GM12873 (cell line): ENCODE data around the gene C2orf81.

Source experiments
- TF ChIP-seq, protein P1 (sequence below): IDR thresholded peaks from 2 replicates; pipeline ENCODE4 v1.5.1; 2012; ENCODE audit warnings: low read depth, mild to moderate bottlenecking, moderate library complexity, low read length, control low read depth; ENCODE audit not compliant: insufficient read depth; ENCODE audit errors: missing control alignments

The C2orf81 gene

DNA sequence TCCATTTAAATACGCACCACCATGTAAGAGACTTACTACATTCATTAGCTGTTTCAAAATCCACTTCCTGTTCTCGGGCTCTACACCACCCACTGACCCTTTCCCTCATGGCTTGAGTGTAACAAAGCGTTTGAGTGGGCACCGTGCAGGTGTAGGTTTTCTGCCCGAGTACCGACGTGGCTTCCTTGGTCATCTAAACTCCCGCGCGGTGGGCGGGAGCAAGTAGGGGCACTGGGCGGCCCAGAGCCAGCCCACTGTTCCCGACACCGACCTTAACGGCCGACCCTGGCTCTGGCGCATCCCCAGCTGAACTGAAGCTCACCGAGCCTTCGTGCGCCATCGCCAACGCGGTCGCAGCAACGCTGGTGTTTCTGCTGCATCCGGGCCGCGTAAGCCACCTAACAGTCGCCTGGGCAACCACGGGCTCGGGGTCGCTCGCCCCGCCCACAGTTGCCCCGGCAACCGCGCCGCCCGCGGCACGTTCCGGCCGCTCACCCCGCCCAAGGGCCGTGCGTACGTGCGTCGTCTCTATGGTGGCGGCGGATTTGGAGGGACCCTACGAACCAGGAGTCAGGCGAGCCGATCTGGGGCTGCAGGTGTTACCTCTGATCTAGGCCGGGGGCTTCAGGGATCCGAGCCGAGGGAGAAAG, at the start of gene C2orf81, which contains the start of gene WDR54:
C2orf81 (minus strand) TSS at position 399 of the 650 bp plus-strand sequence; CDS start at position 340, 59 bp downstream.
WDR54 (plus strand) TSS at position 510 of the 650 bp plus-strand sequence. CDS start 424 bp downstream, outside the sequence.
- TF ChIP-seq, protein P1, sequence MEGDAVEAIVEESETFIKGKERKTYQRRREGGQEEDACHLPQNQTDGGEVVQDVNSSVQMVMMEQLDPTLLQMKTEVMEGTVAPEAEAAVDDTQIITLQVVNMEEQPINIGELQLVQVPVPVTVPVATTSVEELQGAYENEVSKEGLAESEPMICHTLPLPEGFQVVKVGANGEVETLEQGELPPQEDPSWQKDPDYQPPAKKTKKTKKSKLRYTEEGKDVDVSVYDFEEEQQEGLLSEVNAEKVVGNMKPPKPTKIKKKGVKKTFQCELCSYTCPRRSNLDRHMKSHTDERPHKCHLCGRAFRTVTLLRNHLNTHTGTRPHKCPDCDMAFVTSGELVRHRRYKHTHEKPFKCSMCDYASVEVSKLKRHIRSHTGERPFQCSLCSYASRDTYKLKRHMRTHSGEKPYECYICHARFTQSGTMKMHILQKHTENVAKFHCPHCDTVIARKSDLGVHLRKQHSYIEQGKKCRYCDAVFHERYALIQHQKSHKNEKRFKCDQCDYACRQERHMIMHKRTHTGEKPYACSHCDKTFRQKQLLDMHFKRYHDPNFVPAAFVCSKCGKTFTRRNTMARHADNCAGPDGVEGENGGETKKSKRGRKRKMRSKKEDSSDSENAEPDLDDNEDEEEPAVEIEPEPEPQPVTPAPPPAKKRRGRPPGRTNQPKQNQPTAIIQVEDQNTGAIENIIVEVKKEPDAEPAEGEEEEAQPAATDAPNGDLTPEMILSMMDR: no peak

DNA sequence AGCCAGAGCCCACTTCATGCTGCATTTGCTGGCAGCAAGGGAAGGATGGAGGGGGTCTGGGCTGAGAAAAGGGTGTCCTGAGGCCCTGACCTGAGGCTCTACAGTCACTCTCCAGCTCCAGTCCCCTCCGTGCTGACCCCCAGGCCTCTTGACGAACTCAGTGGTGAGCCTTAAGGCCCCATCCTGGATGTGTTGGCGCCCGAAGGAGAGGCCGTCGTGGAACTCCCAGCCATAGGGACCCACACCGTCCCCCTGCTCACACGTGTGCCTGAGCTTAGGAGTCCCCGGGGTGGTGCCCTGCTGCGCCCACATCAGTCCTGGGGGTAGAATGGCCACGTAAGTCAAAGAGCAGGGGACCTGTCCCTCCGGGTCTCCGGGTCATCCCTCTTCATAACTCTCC, 43.0 kb upstream of the C2orf81 start:
- TF ChIP-seq, protein P1: no peak

DNA sequence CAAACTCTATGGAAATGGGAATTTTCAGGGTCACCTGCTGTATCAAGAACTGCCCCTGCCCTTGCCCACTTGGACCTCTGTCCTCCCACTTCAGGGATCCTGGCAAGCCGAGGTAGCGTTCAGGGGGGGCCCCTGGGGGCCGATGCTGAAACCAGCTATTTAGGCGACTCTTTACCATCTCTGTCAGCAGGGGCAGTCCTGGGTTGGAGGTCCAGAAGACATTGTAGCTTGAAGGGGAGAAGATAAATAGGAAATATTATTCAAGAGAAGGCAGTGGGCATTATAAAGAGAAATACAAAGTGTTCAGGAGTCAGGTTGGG, 41.3 kb upstream of the C2orf81 start:
- TF ChIP-seq, protein P1: no peak

DNA sequence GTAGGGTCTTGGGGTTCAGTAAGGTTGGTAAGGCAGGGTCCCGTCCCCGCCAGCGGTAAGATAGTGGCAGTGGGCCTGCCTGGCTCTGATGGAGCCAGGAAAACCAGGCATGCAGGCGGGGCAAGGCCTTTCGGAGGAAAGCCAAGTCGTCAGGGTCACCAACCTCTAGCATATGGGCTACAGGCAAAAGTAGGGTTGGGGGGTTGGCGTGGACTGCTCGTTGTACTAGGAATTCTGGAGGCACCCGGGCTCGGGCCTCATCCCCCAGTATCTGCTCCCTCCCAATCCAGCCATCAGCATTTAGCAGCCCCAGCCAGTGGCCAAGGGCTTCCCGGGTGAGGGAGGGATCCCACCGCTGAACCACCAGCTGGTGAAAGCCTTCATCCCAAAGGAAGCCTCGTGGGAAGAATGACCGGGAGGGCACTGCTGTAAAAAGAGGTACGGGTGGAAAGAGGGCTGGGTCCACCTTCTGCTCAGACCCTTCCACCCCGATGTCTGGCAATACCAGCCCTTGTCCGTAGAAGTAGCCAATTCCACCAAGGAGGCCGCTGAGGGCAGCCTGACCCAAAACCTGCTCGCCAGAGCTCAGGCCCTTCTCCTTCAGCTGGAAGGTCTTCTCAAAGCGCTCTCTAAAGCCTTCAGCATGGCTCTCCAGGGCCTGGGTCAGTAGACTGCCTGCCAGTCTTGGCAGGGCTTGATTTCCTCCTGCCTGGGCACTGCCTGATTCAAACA, 40.8 kb upstream of the C2orf81 start:
- TF ChIP-seq, protein P1: no peak

DNA sequence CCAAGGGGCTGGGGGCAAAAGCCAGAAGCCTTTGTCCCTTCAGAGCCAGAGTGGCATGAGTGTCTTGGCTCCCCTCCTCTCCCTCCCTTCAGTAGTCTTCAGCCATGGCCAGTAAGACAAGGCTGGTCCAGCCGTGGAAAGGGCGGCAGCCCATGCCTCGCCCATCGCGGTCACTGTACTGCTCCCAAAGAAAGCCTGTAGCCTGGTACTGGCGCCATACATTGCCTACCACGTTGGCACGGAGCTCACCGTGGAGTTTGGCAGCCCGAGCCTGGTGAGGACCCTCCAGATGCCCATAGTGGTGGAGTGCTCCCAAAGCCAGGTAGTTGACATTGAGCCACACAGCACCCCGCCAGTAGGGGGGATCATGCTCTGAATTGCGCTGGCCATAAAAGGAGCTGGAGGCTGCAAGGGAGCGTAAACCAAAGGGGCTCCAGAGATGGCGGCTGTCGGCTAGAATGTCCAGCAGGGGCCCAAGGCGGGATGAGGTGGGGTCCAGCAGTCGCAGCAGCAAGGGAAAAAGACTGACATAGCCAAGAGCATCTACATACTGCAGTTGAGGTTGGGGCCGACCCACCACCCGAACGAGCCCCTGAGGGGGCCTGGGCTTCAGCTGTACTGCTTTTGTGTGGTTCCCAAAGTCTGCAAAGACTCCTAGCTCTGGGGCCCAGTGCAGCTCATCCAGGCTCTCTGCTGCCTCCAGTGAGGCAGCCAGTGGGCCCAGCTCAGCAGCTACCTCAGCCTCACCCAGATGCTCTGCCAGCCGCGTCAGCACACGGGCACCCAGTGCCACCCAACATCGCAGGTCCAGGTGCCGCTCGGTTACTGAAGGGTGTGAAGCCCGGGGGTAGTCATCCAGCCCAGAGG, 40.0 kb upstream of the C2orf81 start:
- TF ChIP-seq, protein P1: peak; percentile 40

DNA sequence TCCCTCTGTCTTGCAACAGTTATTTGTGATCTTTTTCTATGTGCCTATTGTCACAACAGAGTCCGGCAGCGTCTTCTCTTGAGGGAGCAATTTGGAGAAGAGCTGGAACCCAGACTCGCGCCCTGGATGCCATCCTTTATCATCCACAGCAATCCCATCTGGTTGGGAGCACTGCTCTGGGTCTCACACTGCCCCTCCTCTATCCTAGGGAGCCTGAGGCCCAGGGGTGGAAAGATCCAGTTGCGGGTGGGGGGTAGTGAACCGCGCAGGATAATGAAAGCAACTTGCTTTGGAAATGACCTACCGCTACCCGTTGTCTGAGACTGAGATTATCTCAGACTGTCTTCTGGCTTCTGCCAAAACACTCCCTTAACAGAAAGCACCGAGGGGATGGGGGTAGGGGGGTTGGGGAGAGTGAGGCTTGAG, 37.5 kb upstream of the C2orf81 start:
- TF ChIP-seq, protein P1: no peak
